IMR-90 (cell line): ENCODE results near the gene TENT5C. TPM values are rescaled to one million over a fixed set of nuclear protein-coding genes. Genes with fewer than 3 reads are reported as not detected.

Experiments used
- ATAC-seq: fragments of 200-7000 bp; cut with Tn5 transposase; 2 replicates; pipeline ENCODE4 v1.9.1; 2020; ENCODE audit warnings: low read depth, mild to moderate bottlenecking, moderate library complexity
- BruUV-seq: library from RNA; stranded (reverse); fragments of 400-500 nt; replicated peaks from 2 replicates; lab custom pipeline; 2021; lab: Mats Ljungman, UMichigan
- CTCF ChIA-PET: fragments of 300-600 bp; formaldehyde crosslinking; extraction: SDS; loops from one replicate; lab custom pipeline; 2021; ENCODE audit warnings: antibody characterized with exemption; lab: Yijun Ruan, JAX
- POLR2A ChIA-PET: fragments of 300-600 bp; sonication (Branson Sonifier 250); formaldehyde crosslinking; loops from one replicate; lab custom pipeline; 2022; ENCODE audit warnings: antibody characterized with exemption; ENCODE audit not compliant: unreplicated experiment; lab: Charles Lee
- DNase-seq: peaks from one replicate; pipeline ENCODE4 v3.0.0; 2013
- H2AFZ ChIP-seq: replicated peaks from 2 replicates; pipeline ENCODE3; 2013; ENCODE audit warnings: low read length, mild to moderate bottlenecking; ENCODE audit not compliant: poor library complexity
- H2AK5ac ChIP-seq: 2 replicates; pipeline ENCODE4 v1.6.1; 2013; ENCODE audit warnings: low read depth, low read length, inconsistent platforms
- H2AK9ac ChIP-seq: replicated peaks from 2 replicates; pipeline ENCODE3; 2013; ENCODE audit warnings: mild to moderate bottlenecking, low read depth, low read length, moderate library complexity; ENCODE audit not compliant: poor library complexity
- H2BK120ac ChIP-seq: 2 replicates; pipeline ENCODE4 v1.6.1; 2013; ENCODE audit warnings: low read depth, low read length, inconsistent platforms
- H2BK15ac ChIP-seq: 3 replicates; pipeline ENCODE4 v1.6.1; 2013; ENCODE audit warnings: low read depth, low read length, inconsistent platforms
- H2BK20ac ChIP-seq: 2 replicates; pipeline ENCODE4 v1.6.1; 2013; ENCODE audit warnings: low read depth, mild to moderate bottlenecking, inconsistent platforms, low read length, moderate library complexity
- H2BK5ac ChIP-seq: 2 replicates; pipeline ENCODE4 v1.6.1; 2013; ENCODE audit warnings: mild to moderate bottlenecking, low read depth, low read length, inconsistent platforms; ENCODE audit not compliant: poor library complexity, severe bottlenecking
- H3K14ac ChIP-seq: replicated peaks from 2 replicates; pipeline ENCODE4 v1.6.1; 2013; ENCODE audit warnings: low read depth, low read length, inconsistent platforms
- H3K18ac ChIP-seq: 2 replicates; pipeline ENCODE4 v1.6.1; 2013; ENCODE audit warnings: low read depth, low read length, control low read depth
- H3K23ac ChIP-seq: 2 replicates; pipeline ENCODE4 v1.6.1; 2013; ENCODE audit warnings: low read depth, low read length, inconsistent platforms
- H3K27ac ChIP-seq: 2 replicates; pipeline ENCODE4 v1.5.1; 2013; ENCODE audit warnings: mild to moderate bottlenecking, control low read depth, low read length; ENCODE audit not compliant: insufficient read depth
- H3K27me3 ChIP-seq: 2 replicates; pipeline ENCODE4 v1.6.1; 2013; ENCODE audit warnings: low read length; ENCODE audit not compliant: control insufficient read depth, insufficient read depth
- H3K36me3 ChIP-seq: 2 replicates; pipeline ENCODE4 v1.6.1; 2013; ENCODE audit warnings: low read length, mixed read lengths; ENCODE audit not compliant: control insufficient read depth, insufficient read depth
- H3K4ac ChIP-seq: 2 replicates; pipeline ENCODE4 v1.6.1; 2013; ENCODE audit warnings: low read depth, low read length, inconsistent platforms
- H3K4me1 ChIP-seq: 2 replicates; pipeline ENCODE4 v1.6.1; 2013; ENCODE audit warnings: low read length, mixed read lengths; ENCODE audit not compliant: control insufficient read depth, insufficient read depth
- H3K4me2 ChIP-seq: 2 replicates; pipeline ENCODE4 v1.6.1; 2013; ENCODE audit warnings: low read depth, mild to moderate bottlenecking, control low read depth, low read length, moderate library complexity
- H3K4me3 ChIP-seq: 2 replicates; pipeline ENCODE4 v1.5.1; 2013; ENCODE audit warnings: low read depth, mild to moderate bottlenecking, control low read depth, low read length, moderate library complexity; ENCODE audit not compliant: insufficient read depth
- H3K56ac ChIP-seq: 2 replicates; pipeline ENCODE4 v1.6.1; 2013; ENCODE audit warnings: low read length, inconsistent platforms; ENCODE audit not compliant: insufficient read depth; ENCODE audit errors: extremely low read depth
- H3K79me1 ChIP-seq, 2 experiments: 2 replicates each; pipeline ENCODE4 v1.6.1; 2013; ENCODE audit warnings: low read length in 2 of 2, inconsistent platforms in 1 of 2, low read depth in 1 of 2
- H3K9ac ChIP-seq: 2 replicates; pipeline ENCODE4 v1.6.1; 2013; ENCODE audit warnings: low read depth, low read length, control low read depth
- H3K9me1 ChIP-seq: 2 replicates; pipeline ENCODE4 v1.6.1; 2013; ENCODE audit warnings: low read length, inconsistent platforms; ENCODE audit not compliant: insufficient read depth
- H3K9me3 ChIP-seq: 2 replicates; pipeline ENCODE4 v1.6.1; 2013; ENCODE audit warnings: low read length; ENCODE audit not compliant: control insufficient read depth, insufficient read depth
- H4K20me1 ChIP-seq: 2 replicates; pipeline ENCODE4 v1.6.1; 2013; ENCODE audit warnings: low read length, inconsistent platforms; ENCODE audit not compliant: insufficient read depth
- H4K5ac ChIP-seq: 2 replicates; pipeline ENCODE4 v1.6.1; 2013; ENCODE audit warnings: mild to moderate bottlenecking, low read depth, low read length, control low read depth
- H4K8ac ChIP-seq, 2 experiments: 2 replicates each; pipeline ENCODE4 v1.6.1; 2013; ENCODE audit warnings: low read depth in 2 of 2, low read length in 2 of 2, control low read depth in 1 of 2, inconsistent platforms in 1 of 2
- H4K91ac ChIP-seq: 2 replicates; pipeline ENCODE4 v1.6.1; 2013; ENCODE audit warnings: low read depth, low read length, inconsistent platforms; ENCODE audit not compliant: insufficient read depth
- CHD1 ChIP-seq: IDR thresholded peaks from 2 replicates; pipeline ENCODE4 v1.6.1; 2012; ENCODE audit warnings: low read depth, low read length, improper control_type of control experiment
- MAFK ChIP-seq: IDR thresholded peaks from 2 replicates; pipeline ENCODE4 v1.6.1; 2012; ENCODE audit warnings: low read depth, low read length, improper control_type of control experiment
- SMC3 ChIP-seq: fragments of 150-350 bp; IDR thresholded peaks from 2 replicates; pipeline ENCODE4 v1.6.1; 2016; ENCODE audit warnings: low read depth, mild to moderate bottlenecking, antibody characterized with exemption, low read length, moderate library complexity
- USF2 ChIP-seq: fragments of 150-350 bp; IDR thresholded peaks from 2 replicates; pipeline ENCODE4 v1.6.1; 2017; ENCODE audit warnings: mild to moderate bottlenecking, antibody characterized with exemption, low read length, low read depth
- WGBS, 2 experiments: methylation state at CpG; one replicate each; pipeline versions ENCODE4 v1.1.5 to v1.1.7; 2013; ENCODE audit warnings: missing lambda C conversion rate in 2 of 2; ENCODE audit not compliant: insufficient read length in 1 of 2; ENCODE audit errors: extremely low coverage in 2 of 2; 5-methylcytosine and 5-hydroxymethylcytosine counted together
- dilution Hi-C: fragments of 300-500 bp; cut with HindIII; formaldehyde crosslinking; loops from one replicate; pipeline ENCODE4 v1.14.3; 2018; ENCODE audit warnings: low sequenced_read_pairs; ENCODE audit not compliant: unreplicated experiment
- in situ Hi-C: fragments of 300-500 bp; cut with MboI; formaldehyde crosslinking; loops from 3 replicates; pipeline ENCODE4 v1.14.3; 2019; ENCODE audit warnings: low sequenced_read_pairs, inconsistent platforms, mixed read lengths
- intact Hi-C: fragments of 100-400 bp; cut with micrococcal nuclease; formaldehyde crosslinking; loops from 2 replicates; pipeline ENCODE4 v1.10.0; 2022
- polyA plus RNA-seq, 3 experiments: library from polyadenylated mRNA; depleted of rRNA; stranded (reverse); fragments of >200 nt; gene quantifications; 2 replicates each; pipeline ENCODE4 v1.2.3, GENCODE V29; 2012; ENCODE audit warnings: low replicate concordance in 1 of 3
- total RNA-seq: library from RNA; depleted of rRNA; stranded (reverse); fragments of >200 nt; gene quantifications from 2 replicates; pipeline ENCODE4 v1.2.3, GENCODE V29; 2012

The TENT5C gene
- total and polyA plus RNA-seq, 2 of the 4 experiments (the other 2 are of a cell fraction) = 1.5 to 4.1 TPM

GRCh38 chr1:117635805-117636204 lies 30.0 kb downstream of the TENT5C start:
- ChIA-PET CTCF (no interaction called here), POLR2A (no interaction called here)

More at GRCh38 chr1:117635805-117636204, 30.0 kb downstream of the TENT5C start:
- Histone ChIP-seq H3K79me1 (no peaks in the 10 kb centered on the region), H4K5ac (no peak overlapping the region), H3K23ac (no peak overlapping the region), H3K4me2 (no peak overlapping the region), H3K9me3 (no peaks in the 10 kb centered on the region), H3K36me3 (no peaks in the 10 kb centered on the region), H3K4me3 (no peak overlapping the region), H2BK15ac (no peak overlapping the region), H2AFZ (no peak overlapping the region), H2BK5ac (no peak overlapping the region), H3K14ac (no peak overlapping the region), H2AK5ac (no peak overlapping the region), H3K9me1 (0 out of 2 replicates have a peak, but pooled peaks cover 2% of the 10 kb centered on the region), H3K56ac (no peak overlapping the region), H4K20me1 (peaks cover 2% of the 10 kb centered on the region; the same call in 1 of the 2 replicates), H3K27ac (no peak overlapping the region), H4K8ac (no peak overlapping the region), H3K4ac (no peak overlapping the region), H3K18ac (no peak overlapping the region), H2BK20ac (no peak overlapping the region), H4K91ac (no peak overlapping the region), H3K27me3 (no peaks in the 10 kb centered on the region; the same call in 1 of the 2 replicates), H3K4me1 (peaks cover 2% of the 10 kb centered on the region; the same call in 1 of the 2 replicates), H2BK120ac (no peak overlapping the region), H2AK9ac (no peak overlapping the region), H3K9ac (no peak overlapping the region)
- intact Hi-C loops = no loop called here
- dilution Hi-C loops = no loop called here
- TF ChIP-seq USF2 (no peak), MAFK (no peak), CHD1 (no peak), SMC3 (no peak)
- BruUV-seq = no TSS peak
- DNase-seq (no peak), ATAC-seq (no peak)
- in situ Hi-C loops = no loop called here
- 88% methylated on average over 1 of the region's 3 CpGs; no CpG with 5 or more reads in 1 of the 2 experiments for WGBS, 2 experiments
